ENCODE measurements around the gene PACRG. TPM values are rescaled to one million over a fixed set of nuclear protein-coding genes. Genes with fewer than 3 reads are reported as not detected.
A peak's percentile ranks its signal among the peaks of the same experiment; 100 is the strongest.

The PACRG gene
- total and polyA plus RNA-seq, 2 donors (not counting 3 experiments of a cell fraction or from before 2014, with no cell fraction given), result 0.08 TPM; not detected in 1

DNA sequence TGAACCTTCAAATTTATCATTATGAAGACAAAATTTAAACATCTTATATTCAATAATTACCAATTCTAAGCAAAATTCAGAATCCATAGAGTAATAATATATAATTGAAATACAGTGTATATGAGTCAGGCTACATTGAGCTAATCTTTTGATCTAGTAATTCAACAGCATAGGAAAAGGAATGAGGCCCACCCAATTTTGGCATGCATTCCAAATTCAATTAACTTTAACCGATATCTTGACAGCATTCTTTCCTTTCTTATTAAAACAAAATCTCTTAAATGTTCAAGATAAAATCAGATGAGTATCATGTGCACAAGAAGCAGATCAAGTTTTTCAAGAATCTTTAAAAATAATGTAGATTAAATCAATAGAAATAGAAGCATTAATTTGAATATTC lies 553.9 kb downstream of the PACRG start:
- H4K20me1 ChIP-seq (replicated peaks; ENCODE audit: control insufficient read depth, extremely low read depth, insufficient read depth, low read length), result no peaks in the 10 kb centered on the region
- H3K9ac ChIP-seq (replicated peaks; ENCODE audit: extremely low read depth, insufficient read depth, low read length), result no peak overlapping the region
- dilution Hi-C loops (cut with MboI; ENCODE audit: extremely low pct_ligation_motif_present, low sequenced_read_pairs), result no loop called here
- FAIRE-seq (no peak), DNase-seq (ENCODE audit: low read depth, low spot score) (peak; percentile 18)
- H3K4me1 ChIP-seq (ENCODE audit: control insufficient read depth, extremely low read depth, insufficient read depth, low read length), result peaks cover 20% of the 10 kb centered on the region
- CTCF ChIA-PET, result interaction anchor here (1.6 kb wide), 1 partner anchor 10 kb away, joined by 6 read pairs; no protein-coding TSS in a partner anchor
- intact Hi-C loops (cut with micrococcal nuclease), result no loop called here
- H3K27ac ChIP-seq (ENCODE audit: insufficient read depth, low read depth, low read length), result no peak overlapping the region
- H3K4me2 ChIP-seq (ENCODE audit: insufficient read depth, low read length), result peak overlapping the region; percentile 22
- no peaks in the 10 kb centered on the region for H3K9me1 ChIP-seq (replicated peaks; ENCODE audit: control insufficient read depth, extremely low read depth, insufficient read depth, low read length)
- TF ChIP-seq EZH2 (IDR thresholded peaks at IDR 0.05; ENCODE audit: borderline replicate concordance, low read depth, low read length, severe bottlenecking) (no peak), GATA2 (IDR thresholded peaks at IDR 0.05; ENCODE audit: insufficient read depth, insufficient read length, low read depth, low read length) (peak; percentile 68), FOS (IDR thresholded peaks at IDR 0.05; ENCODE audit: borderline replicate concordance, insufficient read depth, low read length) (peak; percentile 13)
- no peak overlapping the region for H3K4me3 ChIP-seq (replicated peaks in 1 of 3; ENCODE audit: insufficient read depth in 1 of 3, low read depth in 1 of 3, low read length in 3 of 3)
- no TSS peak for BruUV-seq (replicated peaks)
- POLR2A ChIA-PET, result no interaction called here
- no peaks in the 10 kb centered on the region for H3K9me3 ChIP-seq (replicated peaks; ENCODE audit: control insufficient read depth, insufficient read depth, low read length)
- H3K27me3 ChIP-seq (ENCODE audit: control insufficient read depth in 2 of 2, insufficient read depth in 2 of 2, low read length in 2 of 2), result no peaks in the 10 kb centered on the region
- no peak overlapping the region for H2AFZ ChIP-seq (ENCODE audit: low read depth, low read length)
- no peaks in the 10 kb centered on the region for H3K36me3 ChIP-seq (ENCODE audit: control insufficient read depth in 2 of 2, extremely low read depth in 1 of 2, insufficient read depth in 2 of 2, low read length in 2 of 2)
- H3K79me2 ChIP-seq (ENCODE audit: control insufficient read depth, insufficient read depth, low read length), result no peaks in the 10 kb centered on the region

DNA sequence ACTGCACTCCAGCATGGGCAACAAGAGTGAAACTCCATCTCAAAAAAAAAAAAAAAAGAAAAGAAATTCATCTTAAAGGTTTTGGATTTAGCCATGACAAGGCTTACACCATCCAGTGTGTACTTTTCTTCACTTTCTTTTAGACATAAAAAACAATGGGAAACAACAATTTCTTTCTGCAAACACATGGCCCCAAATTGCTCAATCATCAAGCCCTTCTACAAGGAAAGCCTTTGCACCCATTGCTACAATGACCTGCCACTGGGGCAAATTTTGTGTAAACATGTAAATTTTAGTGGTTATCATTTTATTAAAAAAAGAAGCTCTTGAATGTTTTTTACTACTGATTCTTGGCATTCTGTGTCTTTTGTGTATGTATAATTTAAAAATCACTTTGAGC lies 554.9 kb downstream of the PACRG start:
- no peak overlapping the region for H3K27ac ChIP-seq (ENCODE audit: insufficient read depth, low read depth, low read length)
- POLR2A ChIA-PET, result no interaction called here
- intact Hi-C loops (cut with micrococcal nuclease), result no loop called here

More for the DNA sequence above, 554.9 kb downstream of the PACRG start:
- dilution Hi-C loops (cut with MboI; ENCODE audit: extremely low pct_ligation_motif_present, low sequenced_read_pairs), result no loop called here
- no peaks in the 10 kb centered on the region for H4K20me1 ChIP-seq (replicated peaks; ENCODE audit: control insufficient read depth, extremely low read depth, insufficient read depth, low read length)
- no peak for FAIRE-seq
- H3K36me3 ChIP-seq (ENCODE audit: control insufficient read depth in 2 of 2, extremely low read depth in 1 of 2, insufficient read depth in 2 of 2, low read length in 2 of 2), result no peaks in the 10 kb centered on the region
- TF ChIP-seq MYC (IDR thresholded peaks at IDR 0.05; ENCODE audit: low read depth, low read length) (no peak), EZH2 (IDR thresholded peaks at IDR 0.05; ENCODE audit: borderline replicate concordance, low read depth, low read length, severe bottlenecking) (no peak), POLR2A (IDR thresholded peaks at IDR 0.05; ENCODE audit: low read depth, low read length) (no peak), POLR2AphosphoS5 (IDR thresholded peaks at IDR 0.05; ENCODE audit: insufficient read depth, low read depth, low read length) (no peak), FOS (IDR thresholded peaks at IDR 0.05; ENCODE audit: borderline replicate concordance, insufficient read depth, low read length) (no peak), CTCF (IDR thresholded peaks at IDR 0.05; ENCODE audit: extremely low read depth in 1 of 2, insufficient read depth in 1 of 2, low read depth in 1 of 2, low read length in 2 of 2) (no peak), GATA2 (IDR thresholded peaks at IDR 0.05; ENCODE audit: insufficient read depth, insufficient read length, low read depth, low read length) (no peak), MAX (IDR thresholded peaks at IDR 0.05; ENCODE audit: insufficient read depth, insufficient read length) (no peak)
- no peak overlapping the region for H3K4me3 ChIP-seq (replicated peaks in 1 of 3; ENCODE audit: insufficient read depth in 1 of 3, low read depth in 1 of 3, low read length in 3 of 3)
- CTCF ChIA-PET, result interaction anchor here (0.7 to 1.6 kb wide), 3 partner anchors 9 to 1864 kb away, joined by 3 to 6 read pairs (median 4); no protein-coding TSS in a partner anchor
- H3K79me2 ChIP-seq (ENCODE audit: control insufficient read depth, insufficient read depth, low read length), result no peaks in the 10 kb centered on the region
- no peak overlapping the region for H3K9ac ChIP-seq (replicated peaks; ENCODE audit: extremely low read depth, insufficient read depth, low read length)
- H3K4me1 ChIP-seq (ENCODE audit: control insufficient read depth, extremely low read depth, insufficient read depth, low read length), result peaks cover 20% of the 10 kb centered on the region
- H3K27me3 ChIP-seq (ENCODE audit: control insufficient read depth in 2 of 2, insufficient read depth in 2 of 2, low read length in 2 of 2), result no peaks in the 10 kb centered on the region
- H3K9me1 ChIP-seq (replicated peaks; ENCODE audit: control insufficient read depth, extremely low read depth, insufficient read depth, low read length), result no peaks in the 10 kb centered on the region
- BruUV-seq (replicated peaks), result no TSS peak
- H3K9me3 ChIP-seq (replicated peaks; ENCODE audit: control insufficient read depth, insufficient read depth, low read length), result no peaks in the 10 kb centered on the region
- no peak overlapping the region for H2AFZ ChIP-seq (ENCODE audit: low read depth, low read length)
- H3K4me2 ChIP-seq (ENCODE audit: insufficient read depth, low read length), result no peak overlapping the region
- DNase-seq (ENCODE audit: low read depth, low spot score), result no peak
